AG09309 (cell line): ENCODE results near the gene DPF1.
"Not testable (repeated sequence)": the region's sequence is repeated elsewhere in the genome, so short reads cannot be mapped to it uniquely, and the experiment has no call there.

Source experiments
- DNase-seq: peaks from one replicate; pipeline ENCODE4 v3.0.0-alpha.2; 2010; ENCODE audit warnings: low read depth
- H3K4me3 ChIP-seq: 2 replicates; pipeline ENCODE4 v1.5.1; 2011; ENCODE audit warnings: mild to moderate bottlenecking, low read depth, low read length, moderate library complexity; ENCODE audit not compliant: control insufficient read depth
- TF ChIP-seq, protein P1 (sequence below): IDR thresholded peaks from 2 replicates; pipeline ENCODE4 v1.5.1; 2011; ENCODE audit warnings: mild to moderate bottlenecking, low read depth, low read length, inconsistent platforms; ENCODE audit not compliant: insufficient read depth, control insufficient read depth; ENCODE audit errors: missing control alignments

Gene DPF1

DNA sequence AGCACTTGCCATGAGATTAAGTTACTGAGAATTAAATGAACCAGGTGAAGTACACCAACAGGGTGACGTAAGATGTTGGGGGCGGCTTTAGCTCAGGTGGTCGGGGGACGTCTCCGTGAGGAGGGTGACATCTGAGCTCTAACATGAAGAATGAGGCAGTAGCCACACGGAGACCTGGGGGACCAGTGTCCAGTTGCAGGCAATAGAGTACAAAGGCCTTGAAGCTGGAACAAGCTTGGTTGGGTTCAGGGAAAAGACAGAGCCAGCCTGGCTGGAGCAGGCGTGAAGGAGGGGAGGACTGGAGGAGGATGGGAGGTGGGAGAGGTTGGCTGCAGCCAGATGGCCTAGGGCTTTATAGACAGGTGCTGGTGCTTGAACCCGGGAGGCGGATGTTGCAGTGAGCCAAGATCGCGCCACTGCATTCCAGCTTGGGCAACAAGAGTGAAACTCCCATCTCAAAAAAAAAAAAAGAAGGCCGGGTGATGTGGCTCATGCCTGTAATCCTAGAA, 42.0 kb upstream of the DPF1 start:
- H3K4me3 ChIP-seq = no peak overlapping the region
- TF ChIP-seq, protein P1, sequence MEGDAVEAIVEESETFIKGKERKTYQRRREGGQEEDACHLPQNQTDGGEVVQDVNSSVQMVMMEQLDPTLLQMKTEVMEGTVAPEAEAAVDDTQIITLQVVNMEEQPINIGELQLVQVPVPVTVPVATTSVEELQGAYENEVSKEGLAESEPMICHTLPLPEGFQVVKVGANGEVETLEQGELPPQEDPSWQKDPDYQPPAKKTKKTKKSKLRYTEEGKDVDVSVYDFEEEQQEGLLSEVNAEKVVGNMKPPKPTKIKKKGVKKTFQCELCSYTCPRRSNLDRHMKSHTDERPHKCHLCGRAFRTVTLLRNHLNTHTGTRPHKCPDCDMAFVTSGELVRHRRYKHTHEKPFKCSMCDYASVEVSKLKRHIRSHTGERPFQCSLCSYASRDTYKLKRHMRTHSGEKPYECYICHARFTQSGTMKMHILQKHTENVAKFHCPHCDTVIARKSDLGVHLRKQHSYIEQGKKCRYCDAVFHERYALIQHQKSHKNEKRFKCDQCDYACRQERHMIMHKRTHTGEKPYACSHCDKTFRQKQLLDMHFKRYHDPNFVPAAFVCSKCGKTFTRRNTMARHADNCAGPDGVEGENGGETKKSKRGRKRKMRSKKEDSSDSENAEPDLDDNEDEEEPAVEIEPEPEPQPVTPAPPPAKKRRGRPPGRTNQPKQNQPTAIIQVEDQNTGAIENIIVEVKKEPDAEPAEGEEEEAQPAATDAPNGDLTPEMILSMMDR = no peak
- no peak for DNase-seq

DNA sequence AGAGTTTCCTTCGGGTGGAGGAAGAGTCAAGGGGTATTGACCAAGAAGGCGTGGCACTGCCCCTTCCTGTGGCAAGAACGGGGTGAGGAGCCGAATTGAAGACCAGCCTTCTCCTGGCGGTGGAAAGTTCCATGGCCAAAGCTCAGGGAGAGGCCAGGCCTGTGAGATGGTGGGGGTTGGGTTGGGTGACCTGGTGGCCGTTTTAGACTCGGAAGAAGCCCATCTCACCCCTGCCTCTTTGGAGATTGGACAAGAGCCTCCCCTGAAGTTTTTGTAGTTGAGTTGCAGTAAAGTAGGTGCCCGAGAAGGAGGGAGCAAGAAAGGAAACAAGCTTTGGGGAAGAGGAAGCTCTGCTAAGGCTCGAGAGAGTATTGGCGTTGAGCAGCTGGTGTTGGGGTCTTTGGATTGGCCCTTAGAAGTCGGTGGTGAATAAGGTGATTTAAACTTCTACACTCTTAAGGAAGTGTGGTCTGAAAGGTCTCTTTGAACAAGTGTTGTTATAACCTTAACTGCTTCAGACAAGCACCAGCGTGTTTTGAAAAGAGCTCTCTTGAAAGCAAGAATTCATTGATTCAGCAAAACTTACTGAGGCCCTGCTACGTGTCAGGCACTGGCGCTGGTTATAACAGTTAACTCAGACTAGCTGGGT, 41.3 kb upstream of the DPF1 start:
- H3K4me3 ChIP-seq = no peak overlapping the region

DNA sequence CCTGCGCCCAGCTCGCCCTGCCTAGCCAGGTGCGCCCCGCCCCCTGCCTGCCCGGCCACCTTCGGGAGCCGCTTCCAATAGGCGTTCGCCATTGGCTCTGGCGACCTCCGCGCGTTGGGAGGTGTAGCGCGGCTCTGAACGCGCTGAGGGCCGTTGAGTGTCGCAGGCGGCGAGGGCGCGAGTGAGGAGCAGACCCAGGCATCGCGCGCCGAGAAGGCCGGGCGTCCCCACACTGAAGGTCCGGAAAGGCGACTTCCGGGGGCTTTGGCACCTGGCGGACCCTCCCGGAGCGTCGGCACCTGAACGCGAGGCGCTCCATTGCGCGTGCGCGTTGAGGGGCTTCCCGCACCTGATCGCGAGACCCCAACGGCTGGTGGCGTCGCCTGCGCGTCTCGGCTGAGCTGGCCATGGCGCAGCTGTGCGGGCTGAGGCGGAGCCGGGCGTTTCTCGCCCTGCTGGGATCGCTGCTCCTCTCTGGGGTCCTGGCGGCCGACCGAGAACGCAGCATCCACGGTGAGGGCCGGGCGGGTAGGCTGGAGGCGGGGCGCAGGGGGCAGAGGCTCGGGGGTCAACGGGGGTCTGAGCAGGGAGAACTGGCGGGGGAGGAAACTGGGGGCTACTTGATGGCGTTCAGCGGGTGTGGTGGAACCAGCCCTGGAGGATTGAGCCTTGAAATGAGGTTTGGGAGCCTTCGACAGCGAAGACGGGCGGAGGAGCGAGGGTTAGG, 40.6 kb upstream of the DPF1 start, which contains the start of gene SPINT2:
SPINT2 (plus strand) TSS at position 88 of the 727 bp plus-strand sequence; CDS start at position 408, 320 bp downstream.
- no peak for DNase-seq
- peak within 1 kb of the TSS; percentile 41 for H3K4me3 ChIP-seq
- TF ChIP-seq, protein P1 = no peak

More for the DNA sequence above, 41.3 kb upstream of the DPF1 start:
- no peak for DNase-seq
- TF ChIP-seq, protein P1 = no peak

DNA sequence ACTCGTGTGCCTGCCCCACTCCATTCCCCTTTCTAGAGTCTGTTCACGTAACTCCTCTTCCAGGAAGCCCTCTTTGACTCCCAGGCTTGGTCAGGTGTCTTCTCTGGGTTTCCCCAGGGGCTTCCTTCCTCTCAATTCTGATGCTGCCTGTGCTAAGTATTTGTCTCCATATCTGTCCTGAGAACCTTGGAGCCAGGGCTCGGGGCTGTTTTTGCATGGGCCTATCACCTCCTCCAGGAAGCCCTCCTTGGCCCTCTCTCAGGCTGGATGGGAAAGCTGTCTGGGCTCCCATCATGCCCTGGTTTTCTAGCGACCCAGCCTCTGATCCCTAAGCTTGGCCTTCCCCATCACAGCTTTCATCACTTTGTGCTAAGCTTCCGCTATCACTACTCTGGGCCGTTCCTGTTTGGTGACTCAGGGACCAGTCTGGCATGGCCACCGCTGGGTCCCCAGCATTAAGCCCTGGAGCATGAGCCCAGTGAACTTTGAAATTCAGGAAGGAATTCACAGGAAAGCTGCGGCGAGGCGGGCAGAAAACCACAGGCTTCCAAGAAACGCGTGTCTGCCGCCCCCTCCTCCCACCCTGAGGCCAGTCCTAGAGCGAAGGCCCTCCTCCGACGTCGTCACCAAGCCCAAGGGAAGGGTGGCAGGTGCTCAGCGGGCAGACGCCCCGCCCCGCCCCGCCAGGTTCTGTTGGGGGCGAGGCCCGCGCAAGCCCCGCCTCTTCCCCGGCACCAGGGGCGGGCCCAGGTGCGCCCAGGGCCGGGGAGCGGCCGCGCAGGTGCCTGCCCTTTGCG, 39.9 kb upstream of the DPF1 start:
- TF ChIP-seq, protein P1 = no peak
- no peak for DNase-seq
- peak overlapping the region; percentile 15 for H3K4me3 ChIP-seq

DNA sequence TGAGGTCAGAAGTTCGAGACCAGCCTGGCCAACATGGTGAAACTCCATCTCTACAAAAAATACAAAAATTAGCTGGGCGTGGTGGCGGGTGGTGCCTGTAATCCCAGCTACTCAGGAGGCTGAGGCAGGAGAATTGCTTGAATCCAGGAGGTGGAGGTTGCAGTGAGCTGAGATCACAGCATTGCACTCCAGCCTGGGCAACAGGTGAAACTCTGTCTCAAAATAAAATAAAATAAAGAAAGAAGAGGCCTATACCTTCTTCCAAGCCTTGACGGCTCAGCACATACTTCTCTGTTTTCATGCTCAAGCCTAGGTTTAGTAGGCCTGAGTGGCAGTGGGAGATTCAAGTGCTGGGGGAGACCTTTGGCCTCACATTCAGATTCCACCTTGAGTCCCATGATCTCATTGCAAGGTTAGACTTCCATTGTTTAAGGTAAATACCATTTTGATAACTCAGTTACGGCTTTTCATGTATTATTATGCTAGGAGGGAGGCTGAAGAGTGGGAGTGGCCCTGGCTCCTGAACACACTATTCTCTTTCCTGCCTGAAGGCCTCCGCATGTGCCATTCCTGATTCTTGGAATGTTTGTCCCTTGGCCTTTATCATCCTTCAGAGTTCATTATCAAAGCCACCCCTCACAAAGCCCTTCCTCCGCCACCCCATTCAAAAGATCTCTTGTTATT, 38.7 kb upstream of the DPF1 start:
- H3K4me3 ChIP-seq = no peak overlapping the region
- no peak for DNase-seq
- TF ChIP-seq, protein P1 = no peak

DNA sequence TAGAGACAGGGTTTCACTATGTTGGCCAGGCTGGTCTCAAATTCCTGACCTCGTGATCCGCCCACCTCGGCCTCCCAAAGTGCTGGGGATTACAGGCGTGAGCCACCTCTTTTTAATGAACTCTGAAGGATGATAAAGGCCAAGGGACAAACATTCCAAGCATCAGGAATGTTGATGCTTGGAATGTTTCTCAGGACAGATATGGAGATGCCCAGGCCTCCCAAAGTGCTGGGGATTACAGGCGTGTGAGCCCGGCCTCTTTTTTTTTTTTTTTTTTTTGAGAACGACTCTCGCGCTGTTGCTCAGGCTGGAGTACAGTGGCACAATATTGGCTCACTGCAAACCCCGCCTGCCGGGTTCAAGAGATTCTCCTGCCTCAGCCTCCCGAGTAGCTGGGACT, 37.9 kb upstream of the DPF1 start:
- not testable (repeated sequence) for DNase-seq, H3K4me3 ChIP-seq
